ENCODE results near the gene DOC2B.

The DOC2B gene

DNA sequence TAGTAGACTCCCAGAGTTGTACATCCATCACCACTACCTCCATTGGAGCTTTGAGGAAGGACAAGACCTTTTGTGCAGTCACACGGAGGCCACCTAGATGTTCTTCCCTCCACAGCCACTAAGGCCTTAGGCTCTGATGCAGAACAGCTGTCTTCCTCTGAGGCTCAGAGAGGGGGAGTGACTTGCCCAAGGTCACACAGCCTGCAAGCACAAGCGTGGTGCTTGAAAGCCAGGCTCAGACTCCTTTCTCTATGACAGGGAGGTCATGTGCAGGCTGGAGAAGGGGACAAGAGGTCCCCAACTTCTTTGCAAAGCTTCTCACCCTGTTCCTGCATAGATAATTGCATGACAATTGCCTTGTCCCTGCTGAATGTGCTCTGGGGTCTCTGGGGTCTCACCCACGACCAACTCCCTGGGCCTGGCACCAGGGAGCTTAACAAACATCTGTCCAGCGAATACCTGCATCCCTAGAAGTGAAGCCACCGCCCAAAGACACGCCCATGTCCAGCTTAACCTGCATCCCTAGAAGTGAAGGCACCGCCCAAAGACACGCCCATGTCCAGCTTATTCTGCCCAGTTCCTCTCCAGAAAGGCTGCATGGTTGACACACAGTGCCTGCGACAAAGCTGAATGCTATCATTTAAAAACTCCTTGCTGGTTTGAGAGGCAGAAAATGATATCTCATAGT lies 31.4 kb downstream of the DOC2B start:
- no peak overlapping the region for H3K4me3 ChIP-seq (ENCODE audit: low read depth, low read length)
- TF ChIP-seq, protein P1, sequence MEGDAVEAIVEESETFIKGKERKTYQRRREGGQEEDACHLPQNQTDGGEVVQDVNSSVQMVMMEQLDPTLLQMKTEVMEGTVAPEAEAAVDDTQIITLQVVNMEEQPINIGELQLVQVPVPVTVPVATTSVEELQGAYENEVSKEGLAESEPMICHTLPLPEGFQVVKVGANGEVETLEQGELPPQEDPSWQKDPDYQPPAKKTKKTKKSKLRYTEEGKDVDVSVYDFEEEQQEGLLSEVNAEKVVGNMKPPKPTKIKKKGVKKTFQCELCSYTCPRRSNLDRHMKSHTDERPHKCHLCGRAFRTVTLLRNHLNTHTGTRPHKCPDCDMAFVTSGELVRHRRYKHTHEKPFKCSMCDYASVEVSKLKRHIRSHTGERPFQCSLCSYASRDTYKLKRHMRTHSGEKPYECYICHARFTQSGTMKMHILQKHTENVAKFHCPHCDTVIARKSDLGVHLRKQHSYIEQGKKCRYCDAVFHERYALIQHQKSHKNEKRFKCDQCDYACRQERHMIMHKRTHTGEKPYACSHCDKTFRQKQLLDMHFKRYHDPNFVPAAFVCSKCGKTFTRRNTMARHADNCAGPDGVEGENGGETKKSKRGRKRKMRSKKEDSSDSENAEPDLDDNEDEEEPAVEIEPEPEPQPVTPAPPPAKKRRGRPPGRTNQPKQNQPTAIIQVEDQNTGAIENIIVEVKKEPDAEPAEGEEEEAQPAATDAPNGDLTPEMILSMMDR (IDR thresholded peaks at IDR 0.05; ENCODE audit: low read depth, low read length) = no peak

DNA sequence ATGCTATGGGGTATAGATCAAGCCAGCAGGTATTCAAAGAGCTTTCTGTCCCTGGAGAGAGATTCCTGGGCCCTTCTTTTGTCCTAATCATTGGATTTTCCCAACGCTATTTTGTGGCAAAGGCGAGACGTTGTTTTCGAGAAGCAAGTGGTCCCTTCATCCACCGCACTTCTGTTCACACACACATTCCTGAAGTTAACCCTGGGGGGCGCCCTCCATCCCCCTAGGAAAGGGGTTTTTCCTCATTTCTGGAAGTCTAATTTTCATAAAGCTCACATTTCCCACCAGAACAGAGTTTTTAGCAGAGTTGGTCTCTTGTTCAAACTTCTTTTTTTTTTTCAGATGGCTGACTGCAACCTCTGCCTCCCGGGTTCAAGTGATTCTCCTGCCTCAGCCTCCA lies 32.2 kb downstream of the DOC2B start:
- no peak overlapping the region for H3K4me3 ChIP-seq (ENCODE audit: low read depth, low read length)
- TF ChIP-seq, protein P1 (IDR thresholded peaks at IDR 0.05; ENCODE audit: low read depth, low read length) = no peak

GRCh38 chr17:148757-149156 lies 32.7 kb downstream of the DOC2B start:
- H3K4me3 ChIP-seq (ENCODE audit: low read depth, low read length) = no peak overlapping the region
- TF ChIP-seq, protein P1 (IDR thresholded peaks at IDR 0.05; ENCODE audit: low read depth, low read length) = no peak

DNA sequence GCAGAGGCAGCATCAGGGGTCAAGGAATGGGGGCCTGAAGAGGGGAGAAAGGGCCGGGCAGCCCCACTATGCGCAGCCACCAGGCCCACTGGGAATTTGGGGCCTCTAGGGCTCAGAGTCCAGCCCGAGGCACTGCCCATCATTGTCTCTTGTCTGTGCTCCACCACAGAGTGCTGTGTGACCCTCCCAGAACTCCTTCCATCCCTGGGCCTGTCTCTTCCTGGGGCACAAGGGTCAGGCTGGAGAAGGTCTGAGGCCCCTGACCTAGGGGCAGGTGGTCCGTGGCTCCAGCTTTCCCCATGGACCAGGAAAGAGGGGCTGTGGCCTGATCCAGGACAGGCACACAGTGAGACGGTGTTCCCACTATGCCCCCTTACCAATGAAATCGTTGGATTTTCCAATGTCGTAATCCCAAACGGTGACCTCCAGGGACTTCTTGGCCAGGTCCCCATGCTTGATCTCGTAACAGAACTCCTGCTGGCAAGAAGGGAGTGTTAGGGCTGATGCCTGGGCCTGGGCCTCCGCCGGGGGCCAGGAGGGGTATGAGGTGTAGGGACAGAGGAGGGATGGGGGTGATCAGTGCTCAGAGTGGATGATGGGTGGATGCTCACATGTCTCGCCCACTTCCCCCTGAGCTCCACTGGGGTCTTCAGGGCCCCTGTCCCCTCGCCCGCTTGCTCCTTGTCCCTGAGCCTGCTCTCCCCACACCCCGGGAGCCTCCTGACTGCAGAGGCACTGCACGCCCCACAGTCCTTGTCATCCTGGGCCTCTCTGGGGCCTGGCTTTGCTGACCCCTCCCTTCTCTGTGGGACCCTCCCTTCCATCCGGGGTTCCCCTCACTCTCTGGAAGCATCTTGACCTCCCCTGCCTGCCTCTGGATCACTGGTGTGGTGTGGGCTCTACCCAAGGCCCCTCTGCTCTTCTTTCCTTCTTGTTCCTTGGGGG lies 33.4 kb downstream of the DOC2B start:
- TF ChIP-seq, protein P1 (IDR thresholded peaks at IDR 0.05; ENCODE audit: low read depth, low read length) = no peak

GRCh38 chr17:146983-147761 lies 34.3 kb downstream of the DOC2B start:
- TF ChIP-seq, protein P1 (IDR thresholded peaks at IDR 0.05; ENCODE audit: low read depth, low read length) = no peak
- no peak overlapping the region for H3K4me3 ChIP-seq (ENCODE audit: low read depth, low read length)

More for the DNA sequence above, 33.4 kb downstream of the DOC2B start:
- no peak overlapping the region for H3K4me3 ChIP-seq (ENCODE audit: low read depth, low read length)

DNA sequence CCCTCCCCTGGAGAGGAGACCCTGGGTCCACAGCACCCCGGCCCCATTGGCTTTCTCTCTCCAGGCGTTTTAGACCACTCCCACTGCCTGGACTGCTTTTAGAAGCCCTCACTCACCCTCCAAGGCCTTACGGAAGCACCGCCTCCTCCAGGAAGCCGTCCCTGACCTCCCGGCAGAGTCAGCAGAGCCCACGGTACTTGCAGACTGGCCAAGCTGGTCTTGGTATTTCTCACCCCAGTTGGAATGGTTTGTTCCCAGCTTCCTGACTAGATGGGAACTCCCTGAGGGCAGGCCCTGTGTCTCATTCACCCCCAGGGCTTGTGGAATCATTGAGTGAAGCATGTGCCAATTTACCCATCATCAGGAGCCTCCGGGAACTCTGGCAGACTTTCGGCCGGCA lies 34.9 kb downstream of the DOC2B start:
- H3K4me3 ChIP-seq (ENCODE audit: low read depth, low read length) = no peak overlapping the region
- TF ChIP-seq, protein P1 (IDR thresholded peaks at IDR 0.05; ENCODE audit: low read depth, low read length) = no peak

All from WI38 (cell line).